GM12875 (cell line): ENCODE results near the gene GTSE1.

Experiments
- H3K4me3 ChIP-seq: one replicate; pipeline ENCODE4 v1.5.1; 2011; ENCODE audit warnings: low read depth, low read length, control low read depth
- TF ChIP-seq, protein P1 (sequence below): IDR thresholded peaks from 2 replicates; pipeline ENCODE4 v1.5.1; 2011; ENCODE audit warnings: low read depth, mild to moderate bottlenecking, control low read depth, inconsistent platforms, low read length, moderate library complexity, borderline replicate concordance; ENCODE audit not compliant: insufficient read depth

The GTSE1 gene

DNA sequence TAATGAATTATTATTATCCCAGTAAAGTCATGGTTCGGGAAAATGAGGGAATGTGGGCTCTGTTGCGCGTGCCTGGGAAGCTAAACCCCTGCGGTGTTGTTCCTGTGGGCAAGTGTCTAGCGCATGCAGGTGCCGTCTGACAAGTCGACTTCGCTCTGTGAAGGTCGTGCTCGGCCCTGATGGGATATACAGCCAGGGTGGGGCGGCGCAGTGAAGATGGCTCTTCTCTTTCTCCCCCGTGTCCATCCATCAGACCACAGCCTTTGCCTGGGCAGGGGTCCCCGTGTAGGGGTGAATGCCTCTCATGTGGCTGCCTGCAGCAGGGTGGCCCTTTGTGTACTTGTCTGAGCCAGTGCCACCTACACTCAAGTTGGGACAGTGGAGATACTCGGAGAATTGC, 26.0 kb downstream of the GTSE1 start:
- H3K4me3 ChIP-seq: no peak overlapping the region
- TF ChIP-seq, protein P1, sequence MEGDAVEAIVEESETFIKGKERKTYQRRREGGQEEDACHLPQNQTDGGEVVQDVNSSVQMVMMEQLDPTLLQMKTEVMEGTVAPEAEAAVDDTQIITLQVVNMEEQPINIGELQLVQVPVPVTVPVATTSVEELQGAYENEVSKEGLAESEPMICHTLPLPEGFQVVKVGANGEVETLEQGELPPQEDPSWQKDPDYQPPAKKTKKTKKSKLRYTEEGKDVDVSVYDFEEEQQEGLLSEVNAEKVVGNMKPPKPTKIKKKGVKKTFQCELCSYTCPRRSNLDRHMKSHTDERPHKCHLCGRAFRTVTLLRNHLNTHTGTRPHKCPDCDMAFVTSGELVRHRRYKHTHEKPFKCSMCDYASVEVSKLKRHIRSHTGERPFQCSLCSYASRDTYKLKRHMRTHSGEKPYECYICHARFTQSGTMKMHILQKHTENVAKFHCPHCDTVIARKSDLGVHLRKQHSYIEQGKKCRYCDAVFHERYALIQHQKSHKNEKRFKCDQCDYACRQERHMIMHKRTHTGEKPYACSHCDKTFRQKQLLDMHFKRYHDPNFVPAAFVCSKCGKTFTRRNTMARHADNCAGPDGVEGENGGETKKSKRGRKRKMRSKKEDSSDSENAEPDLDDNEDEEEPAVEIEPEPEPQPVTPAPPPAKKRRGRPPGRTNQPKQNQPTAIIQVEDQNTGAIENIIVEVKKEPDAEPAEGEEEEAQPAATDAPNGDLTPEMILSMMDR: no peak

DNA sequence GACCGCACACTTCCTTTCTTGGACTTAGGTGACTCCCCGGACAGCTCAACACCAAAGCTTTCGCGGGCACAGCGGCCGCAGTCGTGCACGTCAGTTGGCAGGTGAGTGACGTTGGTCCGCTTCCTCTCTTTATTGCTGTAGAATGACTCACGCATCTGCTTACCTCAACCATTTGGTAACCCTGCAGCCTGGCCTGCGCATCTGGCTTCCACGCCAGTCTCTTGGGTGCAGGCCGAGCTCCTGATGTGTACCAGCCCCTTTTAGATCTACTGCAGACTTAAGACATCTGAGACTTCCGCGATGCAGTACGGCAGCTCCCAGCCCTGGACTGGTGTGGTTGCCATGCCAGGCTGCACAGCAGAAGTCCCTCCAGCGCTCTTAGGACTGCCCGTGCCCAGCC, 26.5 kb downstream of the GTSE1 start:
- TF ChIP-seq, protein P1: no peak
- H3K4me3 ChIP-seq: no peak overlapping the region

DNA sequence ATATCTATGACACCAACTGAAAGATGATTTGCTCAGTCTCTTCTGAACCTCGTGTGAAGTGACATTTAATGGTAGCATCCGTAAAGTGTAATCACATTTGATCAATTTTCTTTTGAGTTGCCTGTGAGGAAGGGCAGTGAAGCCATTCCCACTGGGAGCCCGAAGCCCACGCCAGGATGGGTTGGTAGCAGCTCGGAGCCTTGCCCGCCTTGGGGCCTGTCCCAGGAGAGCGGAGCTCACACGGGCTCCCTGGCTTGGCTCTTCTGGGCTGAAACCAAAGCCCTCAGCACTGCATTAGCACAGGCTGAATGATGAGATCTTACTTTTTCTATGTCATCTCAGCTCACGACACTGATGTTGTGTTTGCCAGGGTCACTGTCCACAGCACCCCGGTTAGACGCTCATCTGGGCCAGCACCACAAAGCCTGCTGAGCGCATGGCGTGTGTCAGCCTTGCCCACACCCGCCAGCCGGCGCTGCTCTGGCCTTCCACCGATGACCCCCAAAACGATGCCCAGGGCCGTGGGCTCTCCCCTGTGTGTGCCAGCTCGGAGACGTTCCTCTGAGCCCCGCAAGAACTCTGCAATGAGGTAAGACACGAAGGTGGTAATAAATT, 29.5 kb downstream of the GTSE1 start:
- H3K4me3 ChIP-seq: no peak overlapping the region
- TF ChIP-seq, protein P1: no peak

DNA sequence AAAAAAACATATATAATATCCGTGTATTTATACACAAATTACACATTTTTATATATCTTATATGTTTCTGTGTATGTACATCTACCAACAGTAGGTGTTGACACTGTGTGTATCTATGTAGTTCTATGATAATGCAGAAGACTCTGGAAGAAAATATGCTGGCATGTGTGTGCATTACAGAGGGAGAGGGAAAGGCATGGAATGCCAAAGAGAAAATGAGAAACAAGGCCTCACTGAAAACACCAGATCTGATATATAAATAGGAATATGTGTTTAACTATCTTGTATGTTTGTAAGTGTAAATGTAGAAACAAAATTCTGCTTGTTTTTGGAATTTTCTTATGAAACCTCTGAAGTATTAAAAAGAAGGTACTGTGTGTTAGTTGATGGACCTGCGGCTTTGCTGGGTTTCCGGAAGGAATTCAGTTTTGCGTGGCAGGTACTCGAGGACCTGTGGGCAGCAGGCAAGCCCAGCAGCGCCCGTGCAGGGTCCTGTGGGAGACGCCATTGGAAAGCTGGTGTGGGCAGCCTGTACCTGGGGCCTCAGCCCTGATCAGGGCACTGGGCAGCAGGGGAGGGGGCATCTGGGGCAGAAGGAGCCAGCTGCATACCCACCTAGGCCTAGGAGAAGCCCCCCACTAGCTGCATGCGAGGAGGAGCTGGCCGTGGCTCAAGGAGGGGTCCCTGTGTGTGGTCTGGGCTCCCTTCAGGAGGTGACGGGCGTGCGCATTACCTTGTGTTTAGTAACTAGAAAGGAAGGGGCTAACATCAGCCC, 31.2 kb downstream of the GTSE1 start:
- TF ChIP-seq, protein P1: no peak
- no peak overlapping the region for H3K4me3 ChIP-seq

DNA sequence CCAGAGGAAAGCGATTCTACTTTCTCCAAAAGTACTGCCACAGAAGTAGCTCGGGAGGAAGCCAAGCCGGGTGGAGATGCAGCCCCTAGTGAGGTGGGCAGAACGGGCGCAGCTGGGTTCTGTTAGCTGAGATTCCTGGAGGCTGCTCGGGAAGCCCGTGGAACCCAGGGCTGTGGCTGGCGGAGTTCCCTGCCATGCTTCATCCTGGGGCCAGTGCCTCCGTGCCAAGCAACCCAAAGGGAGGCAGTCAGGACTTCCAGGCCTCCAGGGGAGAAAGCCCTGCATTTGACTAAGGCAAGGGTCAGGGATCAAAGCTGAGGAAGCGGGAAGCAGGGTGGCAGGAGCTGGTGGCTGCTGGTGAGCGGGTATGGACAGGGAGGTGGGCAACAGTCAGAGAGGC, 32.1 kb downstream of the GTSE1 start:
- TF ChIP-seq, protein P1: no peak

DNA sequence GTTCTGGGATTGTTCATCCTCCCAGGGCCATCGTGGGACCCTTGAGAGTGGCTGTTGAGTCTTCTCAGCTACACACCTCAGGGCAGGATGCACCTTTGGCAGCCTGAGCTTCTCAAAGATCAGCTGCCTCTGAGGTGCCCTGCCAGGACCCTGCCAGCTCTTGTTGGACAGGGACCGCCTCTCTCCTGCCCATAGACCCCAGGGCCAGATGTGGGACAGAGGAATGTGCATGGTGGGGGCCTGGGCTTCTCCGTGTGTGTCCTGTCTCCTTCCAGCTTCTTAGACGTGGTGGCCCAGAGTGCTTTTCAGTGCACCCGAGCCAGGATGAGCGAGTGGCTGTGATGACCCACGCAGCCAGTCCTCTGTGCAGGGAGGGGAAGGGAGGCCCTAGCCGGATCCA, 32.9 kb downstream of the GTSE1 start:
- TF ChIP-seq, protein P1: no peak

More for the DNA sequence above, 32.1 kb downstream of the GTSE1 start:
- no peak overlapping the region for H3K4me3 ChIP-seq

DNA sequence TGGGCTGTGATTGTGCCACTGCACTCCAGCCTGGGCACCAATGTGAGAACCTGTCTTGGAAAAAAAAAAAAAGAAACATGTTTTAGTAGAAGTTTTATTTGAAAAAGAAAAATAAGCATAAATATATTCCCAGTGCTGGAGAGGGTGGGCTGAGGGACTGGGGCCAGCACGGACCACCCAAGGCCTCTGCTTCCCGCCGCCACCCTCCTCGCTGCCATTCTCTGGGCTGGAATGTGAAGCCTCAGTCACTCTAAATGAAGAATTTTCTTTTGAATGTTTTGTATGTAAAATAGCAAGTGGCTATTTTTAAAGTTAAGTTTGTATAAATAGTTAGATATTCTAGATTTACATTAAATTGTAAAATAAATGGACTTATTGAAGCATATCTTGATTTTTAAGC, 33.8 kb downstream of the GTSE1 start:
- TF ChIP-seq, protein P1: no peak
- no peak overlapping the region for H3K4me3 ChIP-seq

More for the DNA sequence above, 32.9 kb downstream of the GTSE1 start:
- no peak overlapping the region for H3K4me3 ChIP-seq
